ENCODE measurements around the gene GEMIN7.

DNA sequence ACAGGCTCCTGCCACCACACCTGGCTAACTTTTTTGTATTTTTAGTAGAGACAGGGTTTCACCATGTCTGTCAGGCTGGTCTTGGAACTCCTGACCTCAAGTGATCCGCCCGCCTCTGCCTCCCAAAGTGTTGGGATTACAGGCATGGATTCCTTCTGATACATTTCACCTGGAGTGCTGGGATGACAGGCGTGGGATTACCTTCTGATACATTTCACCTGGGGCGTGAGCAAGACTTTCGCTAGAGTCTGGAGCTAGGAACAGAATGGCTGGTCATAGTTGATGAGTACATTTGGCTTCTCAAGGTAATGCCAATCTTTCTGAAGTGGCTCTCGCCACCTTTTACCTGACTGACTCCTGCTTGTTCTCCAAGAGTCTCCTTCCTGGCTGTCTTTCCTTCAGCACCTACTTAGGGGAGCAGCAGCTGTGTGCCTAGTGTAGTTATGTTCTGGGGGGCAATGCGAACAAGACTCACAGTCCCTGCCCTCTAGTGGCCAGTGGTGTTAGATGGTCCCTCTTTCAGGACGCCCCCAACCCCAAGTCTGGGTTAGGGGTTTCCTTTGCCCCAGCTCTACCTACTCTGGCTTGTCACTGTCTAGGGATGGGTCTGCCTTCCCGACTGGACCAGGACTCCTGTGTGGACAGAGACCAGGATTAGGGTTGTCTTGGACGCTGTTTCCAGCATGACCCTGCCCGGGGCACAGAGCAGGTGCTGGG, 33.2 kb downstream of the GEMIN7 start:
- no peak for TF ChIP-seq POLR2A (IDR thresholded peaks at IDR 0.05)
- TF ChIP-seq, protein P1, sequence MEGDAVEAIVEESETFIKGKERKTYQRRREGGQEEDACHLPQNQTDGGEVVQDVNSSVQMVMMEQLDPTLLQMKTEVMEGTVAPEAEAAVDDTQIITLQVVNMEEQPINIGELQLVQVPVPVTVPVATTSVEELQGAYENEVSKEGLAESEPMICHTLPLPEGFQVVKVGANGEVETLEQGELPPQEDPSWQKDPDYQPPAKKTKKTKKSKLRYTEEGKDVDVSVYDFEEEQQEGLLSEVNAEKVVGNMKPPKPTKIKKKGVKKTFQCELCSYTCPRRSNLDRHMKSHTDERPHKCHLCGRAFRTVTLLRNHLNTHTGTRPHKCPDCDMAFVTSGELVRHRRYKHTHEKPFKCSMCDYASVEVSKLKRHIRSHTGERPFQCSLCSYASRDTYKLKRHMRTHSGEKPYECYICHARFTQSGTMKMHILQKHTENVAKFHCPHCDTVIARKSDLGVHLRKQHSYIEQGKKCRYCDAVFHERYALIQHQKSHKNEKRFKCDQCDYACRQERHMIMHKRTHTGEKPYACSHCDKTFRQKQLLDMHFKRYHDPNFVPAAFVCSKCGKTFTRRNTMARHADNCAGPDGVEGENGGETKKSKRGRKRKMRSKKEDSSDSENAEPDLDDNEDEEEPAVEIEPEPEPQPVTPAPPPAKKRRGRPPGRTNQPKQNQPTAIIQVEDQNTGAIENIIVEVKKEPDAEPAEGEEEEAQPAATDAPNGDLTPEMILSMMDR (IDR thresholded peaks at IDR 0.05) = no peak
